Aorta (tissue), 5 donors: ENCODE data around the gene AGPAT4. TPM values are rescaled to one million over a fixed set of nuclear protein-coding genes. Genes with fewer than 3 reads are reported as not detected.

Experiments used
- ATAC-seq: fragments of 200-7000 bp; cut with Tn5 transposase; one replicate; pipeline ENCODE4 v1.9.1; 2022; ENCODE audit warnings: moderate library complexity; ENCODE audit not compliant: low FRiP score
- DNase-seq, 2 donors: peaks; one replicate each; pipeline ENCODE4 v3.0.0-alpha.2; 2020
- H3K27ac ChIP-seq, 2 donors: one replicate each; pipeline ENCODE4 v1.5.1; 2013; ENCODE audit warnings: low read length in 2 of 2, mild to moderate bottlenecking in 2 of 2, moderate library complexity in 2 of 2, control low read depth in 1 of 2, inconsistent platforms in 1 of 2, low read depth in 1 of 2
- H3K27me3 ChIP-seq, 2 donors: one replicate each; pipeline ENCODE4 v1.6.1; 2013; ENCODE audit warnings: control low read depth in 1 of 2, low read length in 1 of 2, mild to moderate bottlenecking in 1 of 2, moderate library complexity in 1 of 2; ENCODE audit not compliant: insufficient read depth in 2 of 2, control insufficient read depth in 1 of 2
- H3K36me3 ChIP-seq, 2 donors: one replicate each; pipeline ENCODE4 v1.6.1; 2013; ENCODE audit warnings: control low read depth in 1 of 2, low read length in 1 of 2, mild to moderate bottlenecking in 1 of 2; ENCODE audit not compliant: insufficient read depth in 2 of 2, control insufficient read depth in 1 of 2
- H3K4me1 ChIP-seq, 2 donors: one replicate each; pipeline ENCODE4 v1.6.1; 2013; ENCODE audit warnings: low read length in 2 of 2, control low read depth in 1 of 2, mild to moderate bottlenecking in 1 of 2, moderate library complexity in 1 of 2; ENCODE audit not compliant: insufficient read depth in 2 of 2, control insufficient read depth in 1 of 2
- H3K4me3 ChIP-seq, 2 donors: one replicate each; pipeline ENCODE4 v1.5.1; 2013; ENCODE audit warnings: low read length in 2 of 2, control low read depth in 1 of 2, mild to moderate bottlenecking in 1 of 2
- H3K9me3 ChIP-seq: one replicate; pipeline ENCODE4 v1.6.1; 2013; ENCODE audit warnings: mild to moderate bottlenecking, low read length; ENCODE audit not compliant: control insufficient read depth
- WGBS, 2 donors: extraction: QIAGEN DNeasy Blood & Tissue Kit; methylation state at CpG; one replicate each; pipeline ENCODE4 v1.1.7; 2013; 5-methylcytosine and 5-hydroxymethylcytosine counted together
- intact Hi-C, 2 donors: fragments of 100-400 bp; cut with DNase I; formaldehyde crosslinking; loops; one replicate each; pipeline versions ENCODE4 v1.14.2 to v1.15.0; 2022
- polyA plus RNA-seq, 2 donors: library from polyadenylated mRNA; stranded (reverse); fragments of 200-250 nt; gene quantifications; one replicate each; pipeline ENCODE4 v1.2.3, GENCODE V29; 2013
- total RNA-seq, 2 donors: library from RNA; stranded (reverse); fragmentation: NEBNext Ultra II Directional; extraction: Animal tissue kit (Norgen Biotek cat#: 25700); gene quantifications; one replicate each; pipeline ENCODE4 v1.2.1, GENCODE V29; 2021
- donor health status: healthy with polysubstance abuse.
- donor health status: Bipolar disorder and iron deficiency.
- donor health status: DM: no; HTN: no; CAD: no.
- donor health status: DM: no; HTN: no; CAD: no.
- donor health status: DM: yes; HTN: yes; CAD: no.

The AGPAT4 gene
- total and polyA plus RNA-seq, 4 donors: 1.0 to 17.9 (median 11.0) TPM

DNA sequence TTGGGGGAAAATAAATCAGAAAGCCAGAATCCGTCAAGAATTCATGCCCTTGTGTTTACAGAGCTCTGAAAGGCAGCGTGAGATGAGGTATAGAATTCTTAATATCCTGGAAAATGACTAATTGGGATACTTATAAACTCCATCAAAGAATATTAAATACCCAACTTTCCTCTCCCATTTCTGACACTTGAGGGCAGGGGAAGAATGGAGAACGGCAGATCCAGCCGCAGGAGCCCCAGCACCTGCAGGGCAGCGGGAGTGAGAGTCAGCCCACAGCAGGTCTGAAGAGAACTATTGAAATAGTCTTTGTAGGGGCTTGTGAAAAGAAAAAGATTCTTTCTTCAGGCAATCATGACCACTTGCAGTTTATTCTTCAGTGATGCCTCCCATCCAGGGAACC is 107.2 kb downstream of the AGPAT4 start:
- no peaks in the 10 kb centered on the region for H3K9me3 ChIP-seq
- ATAC-seq: no peak
- intact Hi-C loops: no loop called here
- H3K27me3 ChIP-seq: no peaks in the 10 kb centered on the region
- H3K4me1 ChIP-seq: peaks cover 0 to 2% of the 10 kb centered on the region in 2 donors
- 97 to 100% methylated on average over 5 of the region's 5 CpGs for WGBS, 2 donors
- no peak overlapping the region for H3K27ac ChIP-seq
- H3K4me3 ChIP-seq: no peak overlapping the region
- H3K36me3 ChIP-seq: no peaks in the 10 kb centered on the region
- no peak for DNase-seq

DNA sequence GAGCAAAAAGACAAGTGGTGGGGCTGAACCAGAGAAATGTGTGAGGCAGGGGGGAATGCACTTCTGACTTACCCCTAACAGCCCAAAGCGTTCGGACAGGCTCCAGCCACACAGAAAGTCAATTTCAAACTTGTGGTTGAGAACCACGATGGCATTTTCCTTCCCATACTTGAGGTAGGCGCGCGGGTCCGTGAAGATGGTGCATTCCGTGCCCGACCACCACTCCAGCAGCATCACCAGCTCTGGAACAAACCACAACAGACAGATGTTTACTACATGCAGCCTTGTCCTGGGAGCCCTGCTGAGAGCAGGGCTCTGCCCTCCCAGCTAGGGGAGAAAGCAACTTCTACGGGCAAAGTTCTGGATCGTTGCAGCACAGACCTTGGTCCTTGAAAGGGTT is 107.7 kb downstream of the AGPAT4 start:
- Histone ChIP-seq H3K9me3 (no peaks in the 10 kb centered on the region), H3K4me3 (no peak overlapping the region), H3K4me1 (peaks cover 0 to 2% of the 10 kb centered on the region in 2 donors), H3K27ac (no peak overlapping the region), H3K27me3 (no peaks in the 10 kb centered on the region), H3K36me3 (no peaks in the 10 kb centered on the region)
- DNase-seq: no peak
- ATAC-seq: no peak
- intact Hi-C loops: no loop called here
- 91 to 96% methylated on average over 11 of the region's 11 CpGs for WGBS, 2 donors

DNA sequence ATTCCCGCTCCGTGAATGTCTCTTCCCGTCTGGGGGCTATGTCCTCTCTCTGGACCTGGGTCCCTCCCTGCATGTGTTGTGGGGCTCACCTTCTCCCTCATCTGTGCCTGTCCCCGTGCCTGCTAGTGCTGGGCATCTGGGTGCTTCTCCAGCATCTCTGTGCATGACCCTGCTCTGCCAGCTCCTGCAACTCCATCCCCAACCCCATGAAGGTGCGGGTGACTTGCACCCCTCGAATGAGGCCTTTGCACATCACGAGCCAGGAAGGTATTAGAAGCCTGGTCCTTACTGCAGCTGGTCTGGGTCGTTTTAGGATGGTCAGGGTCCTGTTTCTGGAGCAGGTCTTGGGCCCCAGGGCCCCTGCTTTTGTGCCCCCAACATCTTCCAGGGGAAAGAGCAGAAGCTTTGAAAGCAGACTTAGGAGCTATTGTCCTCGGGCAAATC is 109.7 kb downstream of the AGPAT4 start:
- 96 to 97% methylated on average over 9 of the region's 9 CpGs for WGBS, 2 donors
- ATAC-seq: no peak
- intact Hi-C loops: no loop called here

DNA sequence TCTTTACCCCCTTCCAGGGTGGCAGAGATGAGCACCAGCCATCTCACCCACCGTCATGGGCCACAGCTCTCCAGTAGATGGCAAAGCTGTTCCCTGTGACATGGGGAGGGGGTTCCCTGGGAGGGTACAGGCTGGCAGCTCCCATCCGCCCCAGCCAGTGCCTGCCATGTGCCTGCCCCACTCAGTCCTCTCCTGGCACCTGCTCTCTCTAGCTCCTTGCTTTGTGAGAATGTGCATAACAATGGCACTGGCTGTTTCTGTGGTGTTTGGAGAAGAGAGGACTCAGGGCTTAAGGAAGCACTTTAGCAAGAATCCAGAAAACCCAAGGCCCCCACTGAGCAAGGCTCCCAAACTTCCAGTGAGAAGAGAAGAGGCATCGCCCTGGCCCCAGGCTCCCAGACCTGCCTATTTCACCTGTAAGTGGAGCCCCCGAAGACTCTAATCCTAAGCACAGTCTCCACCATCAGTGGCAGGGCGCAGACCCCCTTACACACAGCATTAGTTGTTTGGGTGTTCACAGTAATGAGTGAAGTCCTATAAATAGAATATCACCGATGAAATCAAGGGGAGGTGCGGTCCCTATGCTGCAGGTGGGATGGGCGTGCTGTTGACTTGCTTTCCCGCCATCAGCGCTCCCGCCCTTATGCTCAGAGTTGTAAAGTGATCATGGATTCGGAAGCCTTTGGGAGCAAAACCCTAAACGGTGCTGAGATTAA is 110.2 kb downstream of the AGPAT4 start:
- Histone ChIP-seq H3K27ac (no peak overlapping the region), H3K4me3 (no peak overlapping the region), H3K36me3 (no peaks in the 10 kb centered on the region), H3K27me3 (no peaks in the 10 kb centered on the region), H3K4me1 (peaks cover 0 to 2% of the 10 kb centered on the region in 2 donors), H3K9me3 (no peaks in the 10 kb centered on the region)
- no peak for DNase-seq
- 92 to 95% methylated on average over 13 of the region's 13 CpGs for WGBS, 2 donors
- no peak for ATAC-seq
- intact Hi-C loops: no loop called here

More for the DNA sequence above, 109.7 kb downstream of the AGPAT4 start:
- H3K27me3 ChIP-seq: no peaks in the 10 kb centered on the region
- no peaks in the 10 kb centered on the region for H3K9me3 ChIP-seq
- H3K27ac ChIP-seq: no peak overlapping the region
- no peaks in the 10 kb centered on the region for H3K36me3 ChIP-seq
- DNase-seq: no peak
- peaks cover 0 to 2% of the 10 kb centered on the region in 2 donors for H3K4me1 ChIP-seq
- H3K4me3 ChIP-seq: no peak overlapping the region

DNA sequence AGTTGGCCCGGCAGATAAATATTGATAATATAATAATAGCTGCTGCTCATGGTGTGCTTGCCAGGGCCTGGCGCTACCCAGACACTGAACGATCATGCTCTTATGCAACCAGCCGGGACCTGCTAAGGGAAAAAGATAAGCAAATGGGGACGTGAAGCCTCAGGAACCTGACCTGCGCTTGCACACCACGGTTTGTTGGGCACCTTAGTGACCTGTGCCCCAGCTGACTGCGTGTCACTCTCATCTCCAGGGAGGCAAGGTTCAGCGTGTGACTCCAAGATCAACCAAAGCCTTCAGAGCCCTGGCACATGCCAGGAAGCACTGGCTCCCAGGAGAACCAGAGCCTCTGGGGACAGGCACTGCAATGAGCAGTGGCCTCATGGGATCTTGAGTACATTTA is 111.1 kb downstream of the AGPAT4 start:
- DNase-seq (no peak), ATAC-seq (no peak)
- H3K27me3 ChIP-seq: no peaks in the 10 kb centered on the region
- no peaks in the 10 kb centered on the region for H3K36me3 ChIP-seq
- 27 to 29% methylated on average over 9 of the region's 9 CpGs for WGBS, 2 donors
- intact Hi-C loops: no loop called here
- H3K27ac ChIP-seq: no peak overlapping the region
- no peak overlapping the region for H3K4me3 ChIP-seq
- H3K9me3 ChIP-seq: no peaks in the 10 kb centered on the region
- peaks cover 0 to 2% of the 10 kb centered on the region in 2 donors for H3K4me1 ChIP-seq

DNA sequence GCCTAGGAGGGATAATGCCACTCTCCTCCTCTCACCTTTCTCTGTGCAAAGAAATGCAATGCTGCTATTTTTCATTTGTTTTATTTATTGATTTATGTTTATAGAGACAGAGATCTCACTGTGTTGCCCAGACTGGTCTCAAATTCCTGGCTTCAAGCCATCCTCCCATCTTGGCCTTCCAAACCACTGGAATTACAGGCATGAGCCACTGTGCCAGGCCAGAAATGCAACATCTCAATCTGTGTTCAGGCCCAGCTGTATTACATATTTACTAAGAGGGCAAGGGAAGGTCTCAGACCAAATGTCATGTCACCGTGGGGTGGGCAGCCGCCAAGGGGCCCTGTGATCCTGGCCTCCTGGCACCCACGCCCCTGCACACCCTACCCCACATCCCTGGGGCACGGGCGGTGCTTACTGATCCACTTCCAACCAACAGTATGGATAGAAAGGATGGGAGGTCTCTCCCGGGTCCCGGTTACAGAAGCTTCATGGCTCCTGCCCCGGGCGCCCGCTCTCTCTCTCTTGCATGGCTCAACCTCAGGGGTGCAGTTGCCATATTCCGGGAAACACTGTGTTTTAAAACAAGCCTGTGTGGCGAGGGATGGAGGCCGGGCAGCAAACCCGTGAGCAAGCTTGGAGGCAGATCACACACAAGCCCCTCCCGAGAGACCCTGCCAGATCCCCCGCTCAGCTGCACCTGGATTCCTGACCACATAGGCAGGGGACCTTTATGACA is 111.8 kb downstream of the AGPAT4 start:
- Histone ChIP-seq H3K4me3 (no peak overlapping the region), H3K36me3 (no peaks in the 10 kb centered on the region), H3K4me1 (peaks cover 0 to 2% of the 10 kb centered on the region in 2 donors), H3K27ac (no peak overlapping the region), H3K27me3 (no peaks in the 10 kb centered on the region), H3K9me3 (no peaks in the 10 kb centered on the region)
- no peak for DNase-seq
- no peak for ATAC-seq
- intact Hi-C loops: no loop called here
- WGBS, 2 donors: 93% methylated on average over 16 of the region's 16 CpGs

DNA sequence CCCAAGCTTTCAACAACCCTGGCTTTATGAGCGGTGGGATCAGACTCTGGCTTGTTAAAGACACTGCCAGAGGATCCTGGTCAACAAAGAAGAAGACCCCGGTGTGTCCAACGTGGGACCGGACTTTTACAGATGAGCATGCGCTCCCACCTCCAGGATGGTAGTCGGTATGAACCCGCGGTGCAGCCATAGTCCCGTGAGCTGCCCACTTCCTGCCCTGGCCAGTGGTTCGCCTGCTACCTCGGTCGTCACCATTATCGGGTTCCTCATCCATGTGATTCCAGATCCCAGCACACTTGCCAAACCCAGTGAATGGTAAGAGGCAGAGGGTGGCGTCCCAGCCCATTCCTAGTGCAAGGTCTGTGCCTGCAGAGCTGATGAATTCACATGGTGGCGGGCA is 112.7 kb downstream of the AGPAT4 start:
- ATAC-seq (no peak), DNase-seq (no peak)
- Histone ChIP-seq H3K27me3 (no peaks in the 10 kb centered on the region), H3K4me3 (no peak overlapping the region), H3K4me1 (peaks cover 0 to 2% of the 10 kb centered on the region in 2 donors), H3K27ac (no peak overlapping the region), H3K9me3 (no peaks in the 10 kb centered on the region), H3K36me3 (no peaks in the 10 kb centered on the region)
- intact Hi-C loops: no loop called here
- 98 to 99% methylated on average over 15 of the region's 15 CpGs for WGBS, 2 donors

DNA sequence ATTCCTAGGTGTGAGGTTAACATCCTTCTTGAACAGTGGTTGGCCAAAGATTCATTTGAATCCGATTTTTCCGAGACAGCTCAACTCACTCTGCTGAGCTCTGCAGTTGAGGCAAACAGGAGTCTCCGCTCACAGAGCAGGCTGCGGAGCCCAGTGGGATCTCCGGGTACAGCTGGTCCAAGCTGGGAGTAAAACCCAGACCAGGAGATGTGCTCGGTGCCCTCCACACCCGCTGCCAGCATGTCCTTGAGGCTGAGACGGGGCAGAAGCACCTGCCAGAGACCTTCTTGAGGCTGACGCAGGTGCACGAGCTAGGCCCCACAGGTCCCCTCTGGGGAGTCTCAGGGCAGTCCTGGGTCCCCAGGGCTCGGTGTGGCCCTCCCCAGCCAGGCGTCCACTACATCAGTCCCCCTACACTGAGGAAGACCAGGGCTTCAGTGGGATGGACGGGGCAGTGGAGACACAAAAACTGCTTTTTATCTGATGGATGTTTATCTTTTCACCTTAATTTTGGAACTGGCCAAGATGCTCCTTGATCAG is 119.0 kb downstream of the AGPAT4 start:
- Histone ChIP-seq H3K27ac (no peak overlapping the region), H3K4me1 (no peaks in the 10 kb centered on the region), H3K4me3 (no peak overlapping the region), H3K36me3 (no peaks in the 10 kb centered on the region), H3K9me3 (no peaks in the 10 kb centered on the region), H3K27me3 (no peaks in the 10 kb centered on the region)
- intact Hi-C loops: loop anchor here (5.0 to 10.0 kb wide), 2 partner anchors 210 to 217 kb away; no protein-coding TSS in a partner anchor
- WGBS, 2 donors: 94 to 96% methylated on average over 13 of the region's 13 CpGs
- DNase-seq (no peak), ATAC-seq (no peak)
